CD4-positive, CD25-positive, alpha-beta regulatory T cell (primary cell): ENCODE data around the gene KCNMA1. TPM values are rescaled to one million over a fixed set of nuclear protein-coding genes. Genes with fewer than 3 reads are reported as not detected.

Source experiments
- ATAC-seq, 2 donors: fragments of 150-1000 bp; cut with Tn5 transposase; one replicate each; pipeline ENCODE4 v1.10.0; 2021; ENCODE audit warnings: low read depth in 2 of 2, moderate number of reproducible peaks in 2 of 2, moderate library complexity in 1 of 2
- DNase-seq, 3 donors: peaks; one replicate each; pipeline versions ENCODE4 v3.0.0 to v3.0.0-alpha.2; 2012 to 2022; ENCODE audit warnings: mixed read lengths in 1 of 3
- H3K27ac ChIP-seq: one replicate; pipeline ENCODE4 v1.7.0; 2013; ENCODE audit warnings: mild to moderate bottlenecking, low read length; ENCODE audit not compliant: insufficient read depth, poor library complexity, severe bottlenecking
- H3K27me3 ChIP-seq: one replicate; pipeline ENCODE4 v1.7.0; 2013; ENCODE audit warnings: low read length; ENCODE audit not compliant: control insufficient read depth, insufficient read depth
- H3K36me3 ChIP-seq: one replicate; pipeline ENCODE4 v1.7.0; 2013; ENCODE audit warnings: mild to moderate bottlenecking, low read length, moderate library complexity; ENCODE audit not compliant: control insufficient read depth, insufficient read depth
- H3K4me1 ChIP-seq: 2 replicates; pipeline ENCODE4 v1.7.0; 2013; ENCODE audit warnings: mild to moderate bottlenecking, low read length; ENCODE audit not compliant: insufficient read depth, control insufficient read depth, poor library complexity, severe bottlenecking
- H3K4me3 ChIP-seq: one replicate; pipeline ENCODE4 v1.7.0; 2013; ENCODE audit warnings: low read depth, mild to moderate bottlenecking, low read length, moderate library complexity
- H3K9me3 ChIP-seq, 2 experiments: 1 replicate in 1 of 2; 2 replicates in 1 of 2; pipeline ENCODE4 v1.7.0; 2013; ENCODE audit warnings: low read length in 2 of 2, mild to moderate bottlenecking in 1 of 2, moderate library complexity in 1 of 2; ENCODE audit not compliant: control insufficient read depth in 2 of 2
- H3K27ac Mint-ChIP-seq, 3 donors: one replicate each; pipeline ENCODE4 v1.8.0; 2020 to 2022; ENCODE audit warnings: mild to moderate bottlenecking in 3 of 3, mixed read lengths in 3 of 3, moderate library complexity in 2 of 3
- H3K27me3 Mint-ChIP-seq: one replicate; pipeline ENCODE4 v1.8.0; 2022; ENCODE audit warnings: mild to moderate bottlenecking, mixed read lengths
- H3K36me3 Mint-ChIP-seq: one replicate; pipeline ENCODE4 v1.8.0; 2020; ENCODE audit warnings: mixed read lengths
- H3K4me1 Mint-ChIP-seq, 4 donors: one replicate each; pipeline ENCODE4 v1.8.0; 2020 to 2022; ENCODE audit warnings: mixed read lengths in 4 of 4, mild to moderate bottlenecking in 1 of 4
- H3K4me3 Mint-ChIP-seq, 4 donors: one replicate each; pipeline ENCODE4 v1.8.0; 2020 to 2022; ENCODE audit warnings: mild to moderate bottlenecking in 4 of 4, mixed read lengths in 4 of 4, moderate library complexity in 3 of 4
- H3K9me3 Mint-ChIP-seq, 7 donors: one replicate each; pipeline ENCODE4 v1.8.0; 2020 to 2022; ENCODE audit warnings: mixed read lengths in 7 of 7, mild to moderate bottlenecking in 3 of 7, moderate library complexity in 2 of 7
- polyA plus RNA-seq, 4 donors: library from polyadenylated mRNA; unstranded; fragments of 300-500 nt; fragmentation: Illumina TruSeq; gene quantifications; one replicate each; pipeline ENCODE4 v1.2.3, GENCODE V29; 2021
- total RNA-seq: library from RNA; stranded (reverse); gene quantifications from one replicate; pipeline ENCODE4 v1.2.3, GENCODE V29; 2022

The KCNMA1 gene
- total and polyA plus RNA-seq, 5 donors from 2014 or later = not detected

- Histone ChIP-seq H3K9me3 (no peaks in the 10 kb centered on the region), H3K27me3 (no peaks in the 10 kb centered on the region), H3K4me3 (no peak overlapping the region), H3K4me1 (no peaks in the 10 kb centered on the region), H3K27ac (no peak overlapping the region), H3K36me3 (no peaks in the 10 kb centered on the region)
- ATAC-seq (no peak), DNase-seq (no peak)
- Mint-ChIP-seq H3K4me1 (peaks cover 0 to 2% (median 0%) of the 10 kb centered on the region in 4 donors), H3K4me3 (no peak overlapping the region), H3K36me3 (no peaks in the 10 kb centered on the region), H3K9me3 (peaks cover 0 to 2% (median 0%) of the 10 kb centered on the region in 7 donors), H3K27me3 (peaks cover 9% of the 10 kb centered on the region), H3K27ac (no peak overlapping the region)
These were observed 251.2 kb downstream of the KCNMA1 start for GRCh38 chr10:77386365-77386764.

GRCh38 chr10:77385315-77385714 is 252.3 kb downstream of the KCNMA1 start:
- no peaks in the 10 kb centered on the region for H3K9me3 ChIP-seq
- DNase-seq = no peak
- H3K27me3 Mint-ChIP-seq = peaks cover 9% of the 10 kb centered on the region
- H3K4me3 ChIP-seq = no peak overlapping the region
- no peak overlapping the region for H3K4me3 Mint-ChIP-seq
- no peak for ATAC-seq
- H3K4me1 ChIP-seq = no peaks in the 10 kb centered on the region
- no peaks in the 10 kb centered on the region for H3K27me3 ChIP-seq
- no peak overlapping the region for H3K27ac Mint-ChIP-seq
- peaks cover 0 to 5% (median 0%) of the 10 kb centered on the region in 7 donors for H3K9me3 Mint-ChIP-seq
- no peaks in the 10 kb centered on the region for H3K36me3 Mint-ChIP-seq
- no peaks in the 10 kb centered on the region for H3K36me3 ChIP-seq
- H3K27ac ChIP-seq = no peak overlapping the region
- peaks cover 0 to 2% (median 0%) of the 10 kb centered on the region in 4 donors for H3K4me1 Mint-ChIP-seq

- H3K36me3 Mint-ChIP-seq = no peaks in the 10 kb centered on the region
- no peak for ATAC-seq
- no peak overlapping the region for H3K4me3 Mint-ChIP-seq
- H3K36me3 ChIP-seq = no peaks in the 10 kb centered on the region
- H3K4me1 ChIP-seq = no peaks in the 10 kb centered on the region
- no peak overlapping the region for H3K27ac ChIP-seq
- peaks cover 0 to 2% (median 0%) of the 10 kb centered on the region in 4 donors for H3K4me1 Mint-ChIP-seq
- peaks cover 0 to 5% (median 0%) of the 10 kb centered on the region in 7 donors for H3K9me3 Mint-ChIP-seq
- no peak for DNase-seq
- no peak overlapping the region for H3K27ac Mint-ChIP-seq
- H3K27me3 ChIP-seq = no peaks in the 10 kb centered on the region
- no peak overlapping the region for H3K4me3 ChIP-seq
- peaks cover 5% of the 10 kb centered on the region for H3K27me3 Mint-ChIP-seq
- no peaks in the 10 kb centered on the region for H3K9me3 ChIP-seq
These were observed 253.6 kb downstream of the KCNMA1 start for GRCh38 chr10:77383861-77384553.

GRCh38 chr10:77381750-77382149 is 255.9 kb downstream of the KCNMA1 start:
- peaks cover 0 to 2% (median 0%) of the 10 kb centered on the region in 4 donors for H3K4me1 Mint-ChIP-seq
- Histone ChIP-seq H3K9me3 (no peaks in the 10 kb centered on the region), H3K4me3 (no peak overlapping the region), H3K27me3 (no peaks in the 10 kb centered on the region), H3K27ac (no peak overlapping the region), H3K36me3 (no peaks in the 10 kb centered on the region), H3K4me1 (no peaks in the 10 kb centered on the region)
- DNase-seq (no peak), ATAC-seq (no peak)
- no peak overlapping the region for H3K4me3 Mint-ChIP-seq
- peaks cover 0 to 5% (median 0%) of the 10 kb centered on the region in 7 donors for H3K9me3 Mint-ChIP-seq
- H3K27ac Mint-ChIP-seq = no peak overlapping the region
- H3K36me3 Mint-ChIP-seq = no peaks in the 10 kb centered on the region
- no peaks in the 10 kb centered on the region for H3K27me3 Mint-ChIP-seq

- Mint-ChIP-seq H3K9me3 (peaks cover 0 to 5% (median 0%) of the 10 kb centered on the region in 7 donors), H3K4me3 (no peak overlapping the region), H3K27me3 (no peaks in the 10 kb centered on the region), H3K4me1 (peaks cover 0 to 1% (median 0%) of the 10 kb centered on the region in 4 donors), H3K27ac (no peak overlapping the region), H3K36me3 (no peaks in the 10 kb centered on the region)
- Histone ChIP-seq H3K4me3 (no peak overlapping the region), H3K4me1 (no peaks in the 10 kb centered on the region), H3K27me3 (no peaks in the 10 kb centered on the region), H3K9me3 (no peaks in the 10 kb centered on the region), H3K36me3 (no peaks in the 10 kb centered on the region), H3K27ac (no peak overlapping the region)
- DNase-seq (no peak), ATAC-seq (no peak)
These were observed 256.9 kb downstream of the KCNMA1 start for GRCh38 chr10:77380723-77381122.

GRCh38 chr10:77380191-77380590 is 257.4 kb downstream of the KCNMA1 start:
- DNase-seq = no peak
- Mint-ChIP-seq H3K36me3 (no peaks in the 10 kb centered on the region), H3K9me3 (peaks cover 0 to 5% (median 0%) of the 10 kb centered on the region in 7 donors), H3K27ac (no peak overlapping the region), H3K4me3 (no peak overlapping the region), H3K4me1 (no peaks in the 10 kb centered on the region), H3K27me3 (no peaks in the 10 kb centered on the region)
- no peaks in the 10 kb centered on the region for H3K36me3 ChIP-seq
- no peaks in the 10 kb centered on the region for H3K9me3 ChIP-seq
- H3K4me1 ChIP-seq = no peaks in the 10 kb centered on the region
- no peak overlapping the region for H3K27ac ChIP-seq
- H3K27me3 ChIP-seq = no peaks in the 10 kb centered on the region
- H3K4me3 ChIP-seq = no peak overlapping the region
- no peak for ATAC-seq

- no peak overlapping the region for H3K27ac ChIP-seq
- H3K36me3 ChIP-seq = no peaks in the 10 kb centered on the region
- H3K4me1 ChIP-seq = no peaks in the 10 kb centered on the region
- no peaks in the 10 kb centered on the region for H3K9me3 ChIP-seq
- H3K27me3 ChIP-seq = no peaks in the 10 kb centered on the region
- H3K9me3 Mint-ChIP-seq = peaks cover 0 to 5% (median 0%) of the 10 kb centered on the region in 7 donors
- no peak for ATAC-seq
- H3K27me3 Mint-ChIP-seq = no peaks in the 10 kb centered on the region
- H3K4me3 Mint-ChIP-seq = no peak overlapping the region
- H3K27ac Mint-ChIP-seq = no peak overlapping the region
- H3K4me3 ChIP-seq = no peak overlapping the region
- DNase-seq = no peak
- H3K4me1 Mint-ChIP-seq = no peaks in the 10 kb centered on the region
- no peaks in the 10 kb centered on the region for H3K36me3 Mint-ChIP-seq
These were observed 258.9 kb downstream of the KCNMA1 start for GRCh38 chr10:77378366-77379349.
